GM18519 (cell line): Measurements from ENCODE around the gene EPHA4.

ENCODE experiments used
- ATAC-seq: cut with Tn5 transposase; IDR thresholded peaks from one replicate; pipeline ENCODE4 v1.9.1; 2021; ENCODE audit warnings: mild to moderate bottlenecking, moderate library complexity; ENCODE audit not compliant: unreplicated experiment, low FRiP score

Gene EPHA4

DNA sequence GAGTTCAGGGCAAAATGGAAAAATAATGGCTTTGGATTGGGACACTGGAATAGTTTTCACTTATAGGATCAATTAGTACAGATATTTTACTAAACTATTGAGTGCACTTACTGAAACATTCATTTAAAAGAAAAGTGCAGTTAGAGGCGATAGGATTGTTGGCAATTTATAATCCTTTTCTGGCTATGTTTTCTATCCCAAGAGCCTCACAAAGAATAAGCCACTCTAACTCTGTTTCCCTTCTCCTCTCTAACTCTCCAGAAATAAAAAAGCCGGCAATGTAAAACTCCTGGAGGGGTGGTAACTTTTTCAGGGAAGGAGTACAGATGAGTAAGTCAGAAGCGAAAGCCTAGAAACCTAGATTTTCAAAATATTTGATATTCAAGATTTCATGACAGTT lies 91.3 kb downstream of the EPHA4 start:
- ATAC-seq = no peak

GRCh38 chr2:221480163-221480562 lies 91.9 kb downstream of the EPHA4 start:
- no peak for ATAC-seq

GRCh38 chr2:221478485-221478863 lies 93.6 kb downstream of the EPHA4 start:
- no peak for ATAC-seq

- ATAC-seq = no peak
These were observed 94.2 kb downstream of the EPHA4 start for GRCh38 chr2:221477714-221478484.

- ATAC-seq = no peak
These were observed 95.9 kb downstream of the EPHA4 start for GRCh38 chr2:221476195-221476594.

DNA sequence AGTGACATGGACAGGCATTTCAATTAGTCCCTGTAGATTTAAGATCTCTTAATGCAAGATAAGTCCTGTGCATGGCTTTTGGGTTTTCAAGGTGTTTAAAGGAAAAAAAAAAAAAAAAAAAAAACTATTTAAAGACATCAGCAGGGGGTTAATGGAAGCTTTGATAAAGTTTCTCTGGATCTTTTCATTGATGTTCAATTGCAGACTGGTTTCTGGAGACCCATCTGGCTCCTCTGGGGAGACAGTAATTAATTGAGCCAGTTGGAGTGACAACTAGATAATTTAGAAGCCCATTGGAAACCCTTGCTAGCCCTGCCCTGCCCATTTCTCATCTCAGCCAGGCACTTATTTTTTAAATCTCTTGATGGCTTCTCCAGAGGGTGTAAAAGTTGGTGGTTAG lies 98.7 kb downstream of the EPHA4 start:
- ATAC-seq = no peak

DNA sequence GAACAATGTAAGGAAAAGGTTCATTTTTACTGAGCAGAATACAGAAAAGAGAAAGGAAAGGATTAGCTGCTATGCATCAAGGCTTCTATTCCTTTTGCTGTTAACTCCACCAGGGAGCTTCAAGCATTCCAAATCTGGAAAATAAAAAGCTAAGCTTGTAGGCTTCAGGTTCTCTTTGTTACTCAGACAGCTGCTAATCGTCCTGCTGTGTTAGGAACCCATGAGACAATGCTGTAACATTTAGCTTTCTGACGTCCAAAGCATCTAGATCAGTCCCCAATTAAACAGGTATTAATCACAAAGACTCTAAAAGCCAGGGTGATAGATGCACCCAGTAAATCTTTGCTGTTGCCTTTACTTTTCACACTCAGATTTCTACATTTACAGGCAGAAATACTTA lies 103.8 kb downstream of the EPHA4 start:
- ATAC-seq = no peak

DNA sequence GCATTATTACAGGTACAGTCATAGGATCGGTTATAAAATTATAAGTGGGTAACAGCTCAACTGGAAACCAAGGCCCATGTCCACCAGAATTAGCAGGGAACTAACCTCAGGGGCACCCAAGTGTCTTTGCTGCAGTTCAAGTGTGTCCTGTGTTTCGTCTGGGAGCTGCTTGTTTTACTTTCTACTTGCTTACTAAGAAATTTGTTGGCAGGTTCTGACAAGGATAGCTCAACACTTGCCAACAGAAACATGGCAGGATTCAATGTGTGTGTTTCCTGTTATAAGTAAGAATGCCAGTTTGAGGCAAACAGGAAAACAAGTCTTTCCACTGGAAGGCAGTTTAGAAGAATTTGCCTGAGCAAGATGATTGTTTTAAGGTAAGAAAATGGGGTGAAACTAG lies 104.5 kb downstream of the EPHA4 start:
- no peak for ATAC-seq

DNA sequence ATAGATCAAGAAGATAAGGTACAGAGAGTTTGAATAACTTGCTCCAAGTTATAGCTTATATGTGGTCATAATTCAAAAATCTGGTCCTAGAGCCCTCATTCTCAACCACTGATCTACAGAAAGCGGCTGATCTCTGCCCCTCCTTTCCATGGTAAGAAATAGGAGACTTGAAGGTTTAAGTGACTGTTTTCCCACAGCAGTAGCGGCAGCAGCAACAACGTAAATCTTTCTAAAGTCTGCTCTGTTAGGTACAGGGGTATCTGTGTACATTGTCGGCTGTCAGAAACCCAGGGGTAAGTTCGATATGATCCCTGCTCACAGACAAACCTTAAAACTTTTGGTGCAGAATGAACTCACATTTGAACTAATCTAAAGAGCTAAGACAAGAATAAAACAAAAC lies 105.4 kb downstream of the EPHA4 start:
- ATAC-seq = no peak

GRCh38 chr2:221465776-221466175 lies 106.3 kb downstream of the EPHA4 start:
- no peak for ATAC-seq

DNA sequence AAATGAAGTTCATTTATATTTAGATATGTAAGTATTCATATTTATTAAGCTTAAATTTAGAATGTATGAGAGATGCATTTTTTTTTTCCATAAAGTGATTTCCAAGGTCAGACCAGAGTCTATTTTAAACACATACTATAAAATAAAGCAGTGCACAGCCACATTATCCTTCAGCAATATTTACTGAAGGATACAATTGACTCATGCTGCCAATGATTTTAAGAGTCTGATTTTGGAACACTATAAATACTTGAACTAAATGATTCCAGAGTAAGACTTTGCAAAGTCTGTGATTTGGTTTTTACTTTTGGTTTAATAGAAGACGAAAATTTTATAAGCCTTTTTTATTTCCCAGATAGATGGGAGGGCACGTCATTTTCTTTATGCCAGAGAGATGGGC lies 107.1 kb downstream of the EPHA4 start:
- ATAC-seq = no peak

DNA sequence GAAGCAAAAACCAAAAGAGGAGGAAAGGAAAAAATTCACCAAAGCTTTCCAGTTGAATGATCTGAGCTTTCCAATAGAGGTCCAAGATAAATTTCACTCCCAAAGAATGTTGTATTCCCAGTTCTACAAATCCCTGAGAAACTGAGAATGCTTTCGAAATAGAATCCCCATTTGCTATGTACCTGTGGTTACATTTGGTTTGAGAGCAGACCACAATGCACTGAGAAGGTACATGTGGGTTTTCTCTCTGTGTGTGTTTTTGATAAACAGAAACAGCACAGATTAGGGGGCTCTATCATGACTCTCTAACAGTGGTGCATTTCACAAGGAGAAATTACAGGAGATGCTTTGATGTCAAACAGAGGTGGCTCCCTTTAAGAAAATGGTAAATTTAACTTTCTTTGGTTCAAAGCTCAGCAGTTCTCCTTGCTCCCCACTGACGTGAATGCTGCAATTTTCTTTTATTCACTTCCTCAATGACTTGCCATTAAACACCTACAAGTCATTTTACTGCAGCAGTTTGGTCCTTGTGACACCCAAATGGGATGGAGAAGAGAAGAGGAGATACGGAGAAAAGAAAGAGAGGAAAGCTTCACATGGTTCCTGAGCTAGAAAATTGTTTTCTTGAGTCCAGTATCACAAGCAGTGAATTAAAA lies 108.7 kb downstream of the EPHA4 start:
- no peak for ATAC-seq

GRCh38 chr2:221461901-221462300 lies 110.2 kb downstream of the EPHA4 start:
- ATAC-seq = no peak

- no peak for ATAC-seq
These were observed 112.0 kb downstream of the EPHA4 start for GRCh38 chr2:221460136-221460535.

GRCh38 chr2:221458578-221458977 lies 113.5 kb downstream of the EPHA4 start:
- no peak for ATAC-seq

GRCh38 chr2:221455214-221455613 lies 116.9 kb downstream of the EPHA4 start:
- no peak for ATAC-seq

GRCh38 chr2:221454459-221455105 lies 117.5 kb downstream of the EPHA4 start:
- no peak for ATAC-seq

DNA sequence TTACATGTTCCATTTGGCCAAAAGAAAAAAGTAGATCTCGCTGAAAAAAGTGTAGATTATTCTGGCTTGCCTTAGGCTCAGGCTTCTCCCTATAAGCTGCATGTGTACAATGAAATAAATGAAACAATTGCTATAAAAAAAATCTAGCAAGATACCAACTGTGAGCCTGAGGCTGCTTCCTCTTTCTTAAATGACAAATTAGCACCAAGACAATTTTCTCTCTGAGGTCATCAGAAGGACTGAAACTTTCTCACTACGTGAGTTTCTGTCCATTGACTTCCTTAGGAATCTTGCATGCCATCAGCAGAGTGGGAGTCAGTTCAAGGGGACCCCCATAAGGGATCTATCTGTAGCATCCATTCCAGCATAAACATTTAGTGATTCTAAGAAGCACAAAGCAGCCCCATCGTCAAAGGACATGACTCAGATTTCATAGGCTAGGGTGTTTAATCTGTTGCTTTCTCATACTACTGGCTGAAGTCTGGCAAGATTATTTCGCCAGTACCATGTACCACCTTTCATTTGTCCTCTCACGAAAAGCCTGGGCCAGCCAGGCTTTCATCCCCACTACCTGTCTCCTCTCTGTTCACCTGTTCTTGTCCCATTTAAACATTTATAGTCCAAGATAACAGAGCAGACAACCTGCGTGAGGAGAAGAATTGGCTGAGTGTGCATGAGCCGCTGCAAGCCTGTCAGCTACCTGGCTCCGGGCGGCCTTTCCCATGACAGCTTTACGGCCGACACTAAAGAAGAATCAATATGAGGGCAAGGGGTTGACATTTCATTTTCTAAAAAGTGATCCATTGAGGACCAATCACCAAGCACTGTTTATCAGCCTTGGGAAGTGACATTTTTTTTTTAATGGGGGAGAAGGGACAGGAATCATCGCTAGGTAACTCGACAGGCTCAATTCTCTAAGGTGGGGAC lies 120.0 kb downstream of the EPHA4 start:
- no peak for ATAC-seq

- ATAC-seq = no peak
These were observed 121.8 kb downstream of the EPHA4 start for GRCh38 chr2:221450280-221450679.

DNA sequence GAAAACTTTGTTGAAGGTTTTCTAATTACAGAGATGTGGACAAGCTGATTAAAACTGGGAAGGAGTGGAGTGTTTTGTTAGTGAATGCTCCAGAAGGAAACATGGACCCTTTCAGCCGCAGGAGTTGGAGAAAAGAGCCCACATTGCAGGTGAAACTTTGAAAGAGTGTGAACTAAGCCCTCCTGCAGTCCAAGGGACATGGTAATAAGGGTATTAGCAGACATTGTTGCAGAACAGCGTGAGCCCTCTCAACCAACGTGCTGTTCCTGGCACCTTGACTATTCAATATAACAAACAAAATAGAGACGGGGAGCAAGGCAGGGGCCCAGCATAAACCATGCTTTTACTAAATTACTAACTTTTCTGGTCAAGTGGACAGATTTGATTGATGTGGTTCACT lies 122.7 kb downstream of the EPHA4 start:
- no peak for ATAC-seq
